Hepatocyte (in vitro differentiated cells): ENCODE results near the gene NEDD4L.

ENCODE experiments used
- CTCF ChIP-seq: fragments of 200-600 bp; sonication (generic); IDR thresholded peaks from 2 replicates; pipeline ENCODE4 v1.5.1; 2016; ENCODE audit warnings: antibody characterized with exemption, mild to moderate bottlenecking; ENCODE audit not compliant: poor library complexity
- EZH2 ChIP-seq: fragments of 200-600 bp; sonication (generic); IDR thresholded peaks from 2 replicates; pipeline ENCODE4 v1.6.1; 2016; ENCODE audit warnings: antibody characterized with exemption, mild to moderate bottlenecking, borderline replicate concordance
- EZH2phosphoT487 ChIP-seq: fragments of 200-600 bp; sonication (generic); IDR thresholded peaks from one replicate; pipeline ENCODE4 v1.6.1; 2018; ENCODE audit warnings: antibody characterized with exemption, mild to moderate bottlenecking, low read depth, moderate library complexity; ENCODE audit not compliant: unreplicated experiment, severe bottlenecking

- no peak for TF ChIP-seq EZH2phosphoT487
- no peak for TF ChIP-seq CTCF
- TF ChIP-seq EZH2, result no peak
Measured at GRCh38 chr18:58024139-58024538, 19.9 kb upstream of the NEDD4L start.
